IMR-90 (cell line): ENCODE results near the gene DEDD2. TPM values are rescaled to one million over a fixed set of nuclear protein-coding genes. Genes with fewer than 3 reads are reported as not detected.

Experiments used
- RCOR1 ChIP-seq: IDR thresholded peaks from 2 replicates; pipeline ENCODE4 v1.6.1; 2012; ENCODE audit warnings: mild to moderate bottlenecking, low read length, improper control_type of control experiment; ENCODE audit not compliant: insufficient replicate concordance
- polyA plus RNA-seq, 3 experiments: library from polyadenylated mRNA; depleted of rRNA; stranded (reverse); fragments of >200 nt; gene quantifications; 2 replicates each; pipeline ENCODE4 v1.2.3, GENCODE V29; 2012; ENCODE audit warnings: low replicate concordance in 1 of 3
- total RNA-seq: library from RNA; depleted of rRNA; stranded (reverse); fragments of >200 nt; gene quantifications from 2 replicates; pipeline ENCODE4 v1.2.3, GENCODE V29; 2012
- TF ChIP-seq, protein P1 (sequence below): fragments of 150-350 bp; IDR thresholded peaks from 2 replicates; pipeline ENCODE4 v1.6.1; 2016; ENCODE audit warnings: low read depth, mild to moderate bottlenecking, low read length, moderate library complexity, borderline replicate concordance

The DEDD2 gene
- total and polyA plus RNA-seq, 2 of the 4 experiments (the other 2 are of a cell fraction): 8.2 to 21.0 TPM

DNA sequence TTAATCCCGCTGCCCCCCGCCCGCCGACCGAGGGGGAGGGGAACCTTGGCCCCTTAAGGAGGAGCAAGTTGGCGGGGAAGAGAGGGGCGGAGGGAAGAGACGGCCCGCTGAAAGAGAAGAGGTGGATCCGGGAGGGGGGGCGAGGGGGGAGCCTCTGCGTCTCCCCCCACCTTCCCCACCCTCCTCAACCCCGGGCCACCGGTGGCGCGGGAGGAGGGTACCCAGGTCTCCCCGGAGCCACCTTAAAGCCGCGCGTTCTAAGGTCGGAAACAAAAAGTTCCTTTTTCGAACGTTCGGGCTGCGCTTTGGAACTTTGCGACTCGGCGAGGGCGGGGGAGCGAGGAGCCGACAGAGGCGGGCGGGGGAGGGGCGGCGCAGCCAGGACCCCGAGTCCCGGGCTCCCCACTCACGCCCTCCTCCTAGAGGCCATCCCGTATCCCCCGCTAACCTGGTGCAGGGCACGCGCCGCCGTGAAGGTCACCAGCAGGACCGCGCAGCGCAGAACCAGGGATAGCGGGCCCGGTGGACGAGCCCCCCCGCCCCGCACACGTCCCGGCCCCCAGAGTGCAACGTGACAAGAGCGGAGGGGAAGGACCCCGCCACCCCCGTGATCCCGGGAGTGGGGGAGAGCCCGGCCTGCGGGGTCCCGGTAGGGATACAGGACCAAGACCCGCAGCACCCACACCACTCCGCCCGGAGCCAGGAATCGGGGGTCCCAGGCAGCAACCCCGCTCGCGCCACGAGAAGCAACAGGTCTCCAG is 36.8 kb upstream of the DEDD2 start (continued):
- TF ChIP-seq, protein P1, sequence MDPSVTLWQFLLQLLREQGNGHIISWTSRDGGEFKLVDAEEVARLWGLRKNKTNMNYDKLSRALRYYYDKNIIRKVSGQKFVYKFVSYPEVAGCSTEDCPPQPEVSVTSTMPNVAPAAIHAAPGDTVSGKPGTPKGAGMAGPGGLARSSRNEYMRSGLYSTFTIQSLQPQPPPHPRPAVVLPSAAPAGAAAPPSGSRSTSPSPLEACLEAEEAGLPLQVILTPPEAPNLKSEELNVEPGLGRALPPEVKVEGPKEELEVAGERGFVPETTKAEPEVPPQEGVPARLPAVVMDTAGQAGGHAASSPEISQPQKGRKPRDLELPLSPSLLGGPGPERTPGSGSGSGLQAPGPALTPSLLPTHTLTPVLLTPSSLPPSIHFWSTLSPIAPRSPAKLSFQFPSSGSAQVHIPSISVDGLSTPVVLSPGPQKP: no peak
- no peak for TF ChIP-seq RCOR1
